Skin epidermis (tissue), 12 donors: ENCODE data around the gene GPR39.

Experiments used
- H3K27ac ChIP-seq, 21 experiments: fragments of 200-600 bp; sonication (generic) in 11 of 21; one replicate each; pipeline ENCODE4 v1.5.0; 2020; ENCODE audit warnings: mild to moderate bottlenecking in 3 of 21, inconsistent platforms in 2 of 21, moderate library complexity in 2 of 21
- H3K4me3 ChIP-seq, 7 experiments: fragments of 200-600 bp; sonication (generic) in 2 of 7; one replicate each; pipeline ENCODE4 v1.5.0; 2020; ENCODE audit warnings: inconsistent platforms in 2 of 7, mild to moderate bottlenecking in 2 of 7, moderate library complexity in 1 of 7

The GPR39 gene

DNA sequence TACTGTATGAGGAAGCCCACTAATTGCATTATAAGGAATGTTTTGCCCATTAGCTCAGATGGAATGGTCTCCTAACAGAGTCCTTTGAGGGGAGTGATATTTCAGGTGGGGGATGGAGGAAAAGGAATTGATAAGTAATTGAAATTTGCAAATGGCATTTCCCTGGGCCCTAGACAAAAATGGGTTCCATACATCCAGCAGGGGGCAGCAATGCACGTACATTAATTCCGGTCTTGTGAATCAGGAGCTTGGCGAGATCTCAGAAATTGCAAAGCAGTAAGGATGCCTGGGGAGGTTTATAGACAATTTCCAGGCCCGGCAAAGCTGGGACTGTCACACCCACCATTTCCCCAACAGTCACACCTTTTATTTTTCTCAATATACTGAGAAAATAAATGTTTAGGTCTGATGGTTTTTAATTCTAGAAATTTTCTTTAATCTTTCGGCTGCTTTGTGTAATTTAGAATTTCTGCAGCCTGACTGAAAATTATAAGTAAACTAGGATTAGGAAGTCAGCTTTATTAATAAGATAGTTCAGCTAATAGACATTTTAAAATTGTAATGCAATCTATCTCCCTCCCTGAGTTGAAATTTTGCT, 130.6 kb downstream of the GPR39 start:
- no peak overlapping the region for H3K4me3 ChIP-seq
- H3K27ac ChIP-seq: no peak overlapping the region

DNA sequence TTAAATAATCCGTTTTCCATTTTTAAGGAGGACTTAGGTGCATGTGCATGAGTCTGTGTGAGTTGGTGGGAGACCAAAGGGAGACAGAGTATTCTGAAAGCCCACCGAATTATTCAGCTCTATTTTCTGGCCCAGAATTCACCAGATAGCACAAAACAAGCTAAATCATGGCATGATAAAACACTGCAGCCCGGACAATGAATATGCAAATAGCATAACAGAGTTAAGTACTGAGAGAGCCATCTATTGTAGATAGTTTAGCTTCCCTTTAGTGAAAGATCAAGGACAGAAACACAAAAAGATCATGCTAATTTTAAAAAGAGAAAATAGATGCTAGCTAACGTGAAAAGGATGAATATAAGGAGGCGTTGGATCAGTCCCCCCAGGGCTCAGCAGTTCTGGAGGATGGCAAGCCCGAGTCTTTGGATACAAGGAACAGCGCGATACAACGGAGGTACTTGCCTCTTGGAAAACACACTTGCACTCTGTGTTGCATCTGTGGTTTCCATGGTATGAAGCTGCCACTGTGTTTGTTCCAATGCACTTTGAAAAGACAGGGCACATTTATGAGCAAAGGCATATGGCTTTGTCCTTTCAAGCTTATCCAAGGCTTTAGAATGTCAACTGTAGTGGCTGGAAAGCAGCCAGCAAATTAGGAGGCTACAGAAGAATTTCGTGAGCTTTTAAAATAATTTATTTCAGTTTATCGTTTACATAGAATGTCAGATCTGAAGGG, 133.5 kb downstream of the GPR39 start:
- H3K4me3 ChIP-seq: no peak overlapping the region
- no peak overlapping the region for H3K27ac ChIP-seq

DNA sequence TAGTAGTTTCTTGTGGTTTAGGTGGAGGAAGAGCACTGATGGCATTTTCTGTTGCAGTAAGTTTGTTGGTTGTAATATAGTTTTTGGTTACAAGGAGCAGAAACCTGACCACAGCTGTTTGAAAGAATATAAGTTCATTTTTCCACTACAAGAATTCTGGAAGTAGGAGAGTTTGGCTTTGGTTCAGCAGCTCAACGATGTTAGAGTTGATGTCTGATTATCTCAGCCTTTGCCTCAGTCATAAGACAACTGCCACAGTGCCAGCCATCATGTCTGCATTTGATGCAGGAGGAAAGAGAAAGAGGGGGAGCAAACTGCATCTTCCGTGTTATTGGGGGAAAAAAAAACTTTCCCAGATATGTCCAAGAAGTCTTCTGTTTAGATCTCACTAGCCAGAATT, 134.3 kb downstream of the GPR39 start:
- no peak overlapping the region for H3K27ac ChIP-seq
- no peak overlapping the region for H3K4me3 ChIP-seq

DNA sequence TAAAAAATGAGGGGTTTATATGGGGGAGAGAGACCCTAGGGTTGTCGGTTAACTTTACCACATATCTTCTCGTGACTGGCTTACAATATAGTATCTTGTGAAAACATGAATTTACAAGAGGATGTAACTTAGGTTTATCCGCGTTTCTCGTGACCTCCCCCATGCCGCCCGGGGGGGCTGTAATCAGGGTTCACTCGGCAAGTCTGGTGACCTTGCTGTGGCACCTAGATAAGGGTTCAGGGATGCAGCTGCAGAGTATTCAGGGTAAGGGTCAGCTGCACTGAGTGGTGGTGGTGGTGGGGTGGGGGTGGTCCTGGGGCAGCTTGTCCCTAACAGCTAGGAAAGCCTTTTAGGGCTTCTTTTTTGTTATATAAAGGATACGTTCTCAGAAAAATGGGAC, 141.1 kb downstream of the GPR39 start:
- no peak overlapping the region for H3K4me3 ChIP-seq
- no peak overlapping the region for H3K27ac ChIP-seq

DNA sequence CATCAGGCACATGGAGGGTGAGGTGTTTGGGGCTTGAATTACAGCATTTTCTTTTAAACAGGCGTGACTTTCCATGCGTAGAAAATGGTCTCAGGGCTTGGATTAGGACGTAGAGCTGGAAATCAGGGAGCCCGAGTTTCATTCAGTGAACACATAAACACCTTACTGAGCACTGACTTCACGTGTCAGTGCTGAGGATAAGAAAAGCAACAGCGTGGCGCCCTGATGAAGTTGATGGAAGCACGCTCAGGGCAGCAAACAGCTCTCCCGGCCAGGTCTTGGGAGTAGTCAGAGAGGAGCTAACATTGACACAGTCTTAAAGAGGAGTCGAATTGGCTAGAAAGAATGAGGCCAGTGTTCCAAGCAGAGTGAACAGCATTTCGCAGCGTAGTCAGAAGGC, 142.7 kb downstream of the GPR39 start:
- H3K4me3 ChIP-seq: no peak overlapping the region
- no peak overlapping the region for H3K27ac ChIP-seq

DNA sequence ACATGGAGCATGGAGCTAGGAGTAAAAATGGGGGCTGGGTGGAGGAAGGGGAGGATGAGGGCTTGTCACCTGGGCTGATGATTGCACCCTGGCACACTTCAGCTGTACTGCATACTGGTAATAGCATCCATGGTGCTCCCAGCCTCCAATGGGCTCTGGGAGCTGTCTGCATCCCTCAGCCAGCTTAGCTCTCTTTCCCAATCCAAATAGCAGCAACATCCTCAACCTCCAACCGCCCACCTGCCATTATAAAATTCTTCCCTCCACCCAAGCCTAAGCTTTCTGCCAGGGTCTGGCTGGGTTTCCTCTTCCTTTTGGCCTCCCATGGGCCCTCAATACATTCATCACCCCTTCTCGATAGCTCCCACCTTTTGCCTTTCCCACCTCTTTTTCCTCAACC, 143.3 kb downstream of the GPR39 start:
- Histone ChIP-seq H3K27ac (no peak overlapping the region), H3K4me3 (no peak overlapping the region)

DNA sequence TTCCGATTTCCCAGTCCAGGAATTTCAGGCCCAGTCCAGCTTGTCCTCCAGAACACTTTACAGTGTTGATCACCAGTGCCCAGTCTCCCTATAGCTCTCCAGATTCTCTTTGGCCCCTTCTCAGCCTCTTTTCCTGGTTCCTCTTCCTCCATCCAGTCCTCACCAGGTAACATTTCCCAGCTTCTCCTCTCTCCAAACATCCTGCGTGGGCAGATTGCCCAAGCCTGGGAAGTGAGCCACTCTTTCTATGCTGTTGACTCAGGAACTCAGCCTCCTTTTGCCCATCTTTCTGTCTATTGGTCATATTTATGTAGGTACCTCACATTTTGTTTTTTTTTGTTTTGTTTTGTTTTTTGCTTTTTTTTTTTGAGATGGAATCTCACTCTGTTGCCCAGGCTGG, 144.0 kb downstream of the GPR39 start:
- no peak overlapping the region for H3K4me3 ChIP-seq
- no peak overlapping the region for H3K27ac ChIP-seq

DNA sequence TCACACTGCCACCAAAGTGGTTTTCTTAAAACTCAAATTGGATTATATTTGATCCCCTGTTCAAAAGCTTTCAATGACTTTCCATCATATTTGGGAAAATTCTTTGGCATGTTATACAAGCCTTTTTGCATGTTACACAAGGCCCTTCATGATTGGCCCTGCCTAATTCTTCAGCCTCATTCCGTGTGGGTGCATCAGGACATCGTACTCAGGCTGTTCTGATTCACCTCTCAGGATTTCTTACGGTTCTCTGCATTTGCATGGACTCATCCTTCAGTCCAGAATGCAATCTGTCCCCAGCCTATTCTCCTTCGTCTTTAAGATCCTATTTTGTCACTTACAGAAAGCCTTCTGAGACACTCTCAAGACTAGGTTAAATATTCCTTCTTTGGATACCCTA, 145.6 kb downstream of the GPR39 start:
- Histone ChIP-seq H3K4me3 (no peak overlapping the region), H3K27ac (no peak overlapping the region)

DNA sequence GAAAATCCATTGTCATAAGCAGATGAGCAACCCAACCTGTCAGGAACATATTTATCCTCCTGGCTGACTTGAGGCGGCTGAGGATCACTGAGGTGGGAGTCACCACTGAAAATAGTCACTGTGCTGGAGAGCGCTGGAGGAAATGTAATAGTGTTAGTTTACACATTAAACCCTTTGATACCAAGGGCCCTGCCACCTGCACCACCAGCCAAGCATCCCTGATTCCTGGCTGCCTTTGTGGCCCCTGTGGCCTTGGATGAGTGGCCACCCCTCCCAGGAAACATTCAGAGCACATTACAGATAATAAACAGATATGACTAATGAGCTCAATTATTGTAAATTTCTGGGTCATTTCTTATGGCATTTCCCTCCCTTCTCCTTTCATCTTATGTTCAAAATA, 147.5 kb downstream of the GPR39 start:
- no peak overlapping the region for H3K27ac ChIP-seq
- H3K4me3 ChIP-seq: no peak overlapping the region

DNA sequence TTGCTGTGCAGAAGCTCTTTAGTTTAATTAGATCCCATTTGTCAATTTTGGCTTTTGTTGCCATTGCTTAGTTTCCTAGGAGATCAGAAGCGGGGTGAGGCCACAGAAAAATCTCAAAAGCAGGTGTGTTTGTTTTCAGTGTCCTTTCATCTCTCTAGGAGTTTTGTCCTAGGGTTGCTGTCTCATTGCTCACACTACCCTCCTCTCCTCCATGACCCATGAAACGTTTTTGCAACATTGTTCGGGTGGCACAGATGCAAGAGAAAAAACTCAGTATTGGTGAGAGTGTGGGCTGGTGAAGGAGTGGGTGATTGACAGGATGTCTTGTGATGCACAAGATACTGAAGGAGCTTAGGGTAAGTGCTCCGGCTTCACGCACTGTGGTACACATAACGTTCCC, 149.8 kb downstream of the GPR39 start:
- Histone ChIP-seq H3K4me3 (no peak overlapping the region), H3K27ac (no peak overlapping the region)

DNA sequence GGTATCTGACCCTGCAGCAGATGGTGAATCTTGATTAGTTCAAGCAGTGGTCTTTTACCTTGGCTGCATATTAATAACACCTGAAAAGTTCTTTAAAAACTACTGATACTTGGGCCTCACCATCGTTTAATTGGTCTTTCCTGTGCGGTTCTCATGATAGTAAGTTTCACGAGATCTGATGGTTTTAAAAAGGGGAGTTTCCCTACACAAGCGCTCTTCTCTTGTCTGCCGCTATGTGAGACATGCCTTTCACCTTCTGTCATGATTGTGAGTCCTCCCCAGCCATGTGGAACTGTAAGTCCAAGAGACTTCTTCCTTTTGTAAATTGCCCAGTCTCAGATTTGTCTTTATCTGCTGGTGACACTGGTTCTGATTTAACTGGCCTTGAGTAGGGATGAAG, 151.1 kb downstream of the GPR39 start:
- Histone ChIP-seq H3K4me3 (no peak overlapping the region), H3K27ac (no peak overlapping the region)

DNA sequence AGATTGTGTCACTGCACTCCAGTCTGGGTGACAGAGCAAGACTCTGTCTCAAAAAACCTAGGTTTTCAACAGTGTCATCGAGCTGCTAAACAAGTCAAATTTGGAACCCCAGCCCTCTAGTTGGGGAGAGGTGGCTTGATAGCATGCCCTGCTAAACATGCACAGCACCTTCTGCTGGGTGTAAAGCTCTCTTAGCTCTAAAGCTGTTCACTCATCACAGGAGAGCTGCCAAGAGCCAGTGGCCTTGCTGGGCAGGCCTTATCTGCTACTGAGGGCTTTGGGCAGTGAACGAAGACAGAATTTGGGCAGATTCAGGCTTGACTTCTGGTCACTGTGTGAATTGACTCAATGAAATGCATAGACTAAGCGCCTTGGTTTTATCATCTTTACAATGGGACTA, 152.1 kb downstream of the GPR39 start:
- Histone ChIP-seq H3K4me3 (no peak overlapping the region), H3K27ac (no peak overlapping the region)

DNA sequence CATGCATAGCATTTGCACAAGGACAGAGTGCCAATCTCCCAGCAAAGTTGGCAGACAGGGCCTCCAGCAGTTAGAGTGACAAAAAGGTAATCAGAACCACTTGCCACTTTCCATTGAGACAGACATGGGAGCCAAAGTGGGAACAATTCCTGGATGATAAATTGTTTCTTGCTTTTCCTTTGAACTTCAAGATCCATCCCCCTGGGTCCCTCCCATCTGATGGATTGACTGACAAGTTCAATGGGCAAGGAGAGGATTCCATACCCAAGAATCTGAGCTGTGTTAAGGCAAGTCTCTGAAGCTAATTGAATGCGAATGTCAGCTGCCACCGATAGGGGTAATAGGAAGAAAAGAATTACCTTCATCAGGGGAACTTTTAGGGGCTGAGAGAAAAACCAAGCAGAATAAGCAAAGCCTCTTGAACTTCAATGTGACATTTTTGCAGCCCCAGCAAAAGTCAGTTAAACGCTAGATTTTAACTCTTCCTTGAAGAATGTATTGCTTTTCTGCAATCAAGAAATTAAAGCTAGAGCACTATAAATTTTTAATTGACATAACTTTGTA, 156.9 kb downstream of the GPR39 start:
- H3K27ac ChIP-seq: no peak overlapping the region
- no peak overlapping the region for H3K4me3 ChIP-seq

DNA sequence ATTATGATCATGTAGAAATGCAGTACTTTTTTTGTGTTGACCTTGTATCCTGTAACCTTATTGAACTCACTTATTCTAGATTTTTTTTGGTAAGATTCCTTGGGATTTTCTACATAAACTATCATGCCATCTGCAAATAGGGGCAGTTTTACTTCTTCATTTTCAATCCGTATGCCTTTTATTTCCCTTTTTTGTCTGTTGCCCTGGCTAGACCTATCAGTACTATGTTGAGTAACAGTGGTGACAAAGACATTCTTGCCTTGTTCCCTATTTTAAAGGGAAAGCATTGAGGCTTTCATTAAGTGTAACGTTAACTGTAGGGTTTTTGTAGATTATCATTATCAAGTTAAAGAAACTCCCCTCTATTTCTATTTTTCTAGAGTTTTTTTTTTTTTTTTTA, 161.1 kb downstream of the GPR39 start:
- peak overlapping the region in 1 of 21 experiments; percentile 41 for H3K27ac ChIP-seq
- no peak overlapping the region for H3K4me3 ChIP-seq

DNA sequence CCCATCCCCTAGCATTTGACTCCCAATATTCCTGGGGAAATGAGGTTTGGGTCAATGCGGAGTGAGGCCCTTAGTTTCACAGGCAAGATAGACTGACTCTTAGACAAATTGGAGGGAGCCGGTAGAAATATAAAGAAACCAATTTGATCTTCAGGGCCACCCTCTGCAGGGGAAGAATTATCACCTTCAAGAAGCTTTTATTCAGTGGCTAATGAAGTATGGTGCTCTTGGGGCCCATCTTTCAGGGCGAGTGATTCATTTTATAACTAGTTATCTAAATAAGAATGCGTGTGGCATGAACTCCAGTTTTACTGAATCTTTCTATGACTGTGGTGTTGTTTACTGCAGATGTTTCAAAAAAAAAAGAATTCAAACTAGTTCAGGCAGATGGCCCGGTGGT, 165.0 kb downstream of the GPR39 start:
- H3K4me3 ChIP-seq: no peak overlapping the region
- no peak overlapping the region for H3K27ac ChIP-seq

DNA sequence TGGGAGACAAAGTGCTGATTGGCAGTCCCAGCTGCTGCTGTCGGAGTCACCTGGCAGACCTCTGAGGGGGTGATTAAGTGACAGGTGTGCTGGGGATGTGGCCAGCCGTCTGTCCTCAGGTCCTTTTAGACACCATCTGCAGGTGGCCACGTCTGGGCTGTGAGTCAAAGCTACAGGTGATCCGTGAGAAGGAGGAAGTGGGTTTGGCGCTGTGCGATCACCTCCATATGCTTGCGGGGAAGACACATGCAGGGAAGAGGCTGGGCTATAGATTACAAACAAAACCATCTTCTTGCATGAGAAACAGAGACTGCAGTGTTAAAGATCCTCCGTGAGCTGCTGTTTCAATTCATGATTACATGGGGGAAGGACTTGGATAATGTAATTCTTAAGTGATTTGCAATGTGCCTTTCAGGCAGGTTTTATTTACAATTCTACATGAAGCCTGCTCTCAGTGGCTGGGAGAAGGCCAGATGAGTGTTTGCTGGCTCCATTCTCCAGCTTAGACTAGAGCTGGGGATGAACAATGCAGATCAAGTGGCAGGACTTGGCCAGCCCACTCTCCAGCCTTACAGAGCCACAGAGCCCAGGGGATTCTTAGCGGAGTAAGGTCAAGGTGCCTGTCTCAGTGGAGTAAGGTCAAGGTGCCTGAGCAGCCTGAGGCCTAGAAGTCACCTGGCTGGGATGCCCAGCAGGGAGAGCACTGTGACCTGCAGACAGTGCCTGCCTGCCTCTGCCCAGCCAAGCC, 165.6 kb downstream of the GPR39 start:
- H3K4me3 ChIP-seq: no peak overlapping the region
- H3K27ac ChIP-seq: no peak overlapping the region

DNA sequence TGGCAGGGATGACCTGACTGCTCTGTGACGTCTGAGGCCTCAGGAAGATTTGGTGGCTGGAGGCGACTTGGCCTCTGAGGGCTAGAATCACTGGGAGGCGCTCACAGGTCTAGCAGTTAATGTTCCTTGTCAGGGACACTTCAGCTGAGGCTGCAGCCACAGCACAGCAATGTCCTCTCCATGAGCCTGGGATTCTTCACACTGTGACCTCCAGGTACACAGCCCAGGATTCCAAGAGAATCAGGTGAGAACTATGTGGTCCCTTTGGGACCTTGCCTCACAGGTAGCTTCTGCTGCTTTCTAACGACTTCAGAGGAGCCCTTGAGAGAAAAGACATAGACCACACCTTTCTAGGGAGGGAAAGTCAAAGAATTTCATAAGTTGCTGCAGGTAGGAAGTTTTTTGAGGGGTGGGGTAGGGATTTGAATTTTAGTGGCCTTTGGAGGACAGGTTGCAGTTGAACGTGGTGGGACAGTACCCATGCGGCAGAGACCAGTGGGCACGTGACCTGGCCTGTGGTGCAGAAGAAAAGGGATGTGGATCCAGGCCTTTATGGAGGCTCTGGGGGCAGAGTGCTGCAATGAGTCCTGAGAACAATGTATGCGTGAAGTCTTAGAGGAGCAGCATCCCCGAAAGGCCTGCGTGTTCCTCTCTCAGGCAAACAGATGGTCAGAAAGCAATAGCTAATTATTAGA, 167.2 kb downstream of the GPR39 start:
- H3K4me3 ChIP-seq: no peak overlapping the region
- H3K27ac ChIP-seq: no peak overlapping the region

DNA sequence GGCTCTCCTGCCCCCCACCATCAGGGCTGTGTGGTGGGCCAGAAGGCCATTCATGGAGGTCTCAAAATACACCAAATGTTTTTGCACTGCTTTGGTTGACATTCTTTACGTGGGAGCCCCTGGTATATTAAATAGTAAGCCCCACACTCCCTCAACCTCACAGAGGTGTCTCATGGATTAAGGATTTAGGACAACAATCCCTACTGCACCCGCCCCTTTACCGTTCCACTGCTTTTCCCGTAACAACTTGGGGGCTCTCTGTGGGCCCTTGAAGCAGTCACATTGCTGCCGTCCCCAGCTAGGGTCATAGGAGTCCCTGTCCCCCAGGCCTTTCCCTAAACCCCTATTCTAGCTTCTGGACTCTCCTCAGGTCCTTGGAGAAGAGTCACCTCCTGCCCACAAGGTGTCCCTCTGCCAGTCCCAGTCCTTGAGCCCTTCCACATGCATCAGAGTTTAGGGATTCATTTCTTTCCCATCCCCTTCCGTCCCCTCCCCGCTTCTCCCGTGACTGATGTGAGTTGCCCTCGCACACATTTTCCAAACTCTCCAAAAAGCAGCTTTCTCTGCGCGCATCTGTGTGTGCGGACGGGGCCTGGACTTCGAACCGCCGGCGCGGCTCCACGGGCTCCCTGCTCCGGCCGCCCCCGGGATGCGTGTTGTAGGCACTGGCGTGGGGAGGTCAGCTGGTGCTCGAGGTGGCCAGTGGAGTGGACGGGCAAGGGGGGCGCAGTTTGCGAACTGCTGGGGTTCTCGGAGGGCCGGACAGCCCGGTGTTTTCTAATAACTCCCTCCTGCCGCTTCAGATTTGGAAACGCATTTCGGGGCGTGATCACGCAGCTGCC, 168.6 kb downstream of the GPR39 start:
- Histone ChIP-seq H3K27ac (no peak overlapping the region), H3K4me3 (no peak overlapping the region)

DNA sequence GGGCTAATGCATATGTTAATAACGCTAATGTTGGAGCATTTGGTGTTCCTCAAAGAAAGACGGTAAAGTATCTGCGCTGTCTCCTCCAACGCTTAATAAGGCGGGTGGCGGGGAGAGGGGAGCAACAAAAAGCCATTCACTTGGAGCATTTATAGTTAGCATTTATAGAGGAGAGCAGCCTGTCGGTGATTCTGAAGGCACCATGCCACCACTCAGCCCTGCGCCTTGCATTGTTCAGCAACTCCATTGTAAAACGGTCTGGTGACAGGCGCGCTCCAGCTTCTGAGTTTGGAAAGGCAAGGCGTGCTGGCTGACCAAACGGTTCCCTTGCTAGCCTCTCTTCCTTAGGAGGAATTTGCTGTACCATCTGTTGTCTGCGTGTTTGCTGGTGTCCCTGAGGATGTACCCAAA, 169.5 kb downstream of the GPR39 start:
- H3K4me3 ChIP-seq: no peak overlapping the region
- no peak overlapping the region for H3K27ac ChIP-seq
